H1 (cell line): ENCODE results near the gene GAPDH. TPM values are rescaled to one million over a fixed set of nuclear protein-coding genes. Genes with fewer than 3 reads are reported as not detected.
A peak's percentile ranks its signal among the peaks of the same experiment; 100 is the strongest.

Experiments
- CTCF ChIA-PET: fragments of 300-600 bp; sonication (Branson Sonifier 250); formaldehyde crosslinking; loops from one replicate; lab custom pipeline; 2021; ENCODE audit not compliant: partially characterized antibody; lab: Charles Lee
- POLR2A ChIA-PET: fragments of 300-600 bp; sonication (Branson Sonifier 250); formaldehyde crosslinking; loops from one replicate; lab custom pipeline; 2021; ENCODE audit warnings: inconsistent platforms; ENCODE audit not compliant: partially characterized antibody; lab: Charles Lee
- DNase-seq, 2 experiments: peaks; one replicate each; pipeline versions ENCODE4 v3.0.0 to v3.0.0-alpha.2; 2010 to 2022; ENCODE audit warnings: low spot score in 2 of 2, low read depth in 1 of 2, mixed read lengths in 1 of 2
- FAIRE-seq: peaks from 2 replicates; lab custom pipeline; 2011; peaks lifted over from hg19 to GRCh38; lab: Jason Lieb, UNC
- H2AFZ ChIP-seq: 2 replicates; pipeline ENCODE4 v1.8.1; 2012; ENCODE audit warnings: low read length, inconsistent platforms
- H2AK5ac ChIP-seq: 2 replicates; pipeline ENCODE4 v1.6.1; 2013; ENCODE audit warnings: low read depth, low read length
- H2BK120ac ChIP-seq: replicated peaks from 2 replicates; pipeline ENCODE3; 2013; ENCODE audit warnings: low read depth, low read length, inconsistent platforms
- H2BK12ac ChIP-seq: 2 replicates; pipeline ENCODE4 v1.6.1; 2013; ENCODE audit warnings: low read depth, low read length
- H2BK15ac ChIP-seq: 2 replicates; pipeline ENCODE4 v1.6.1; 2013; ENCODE audit warnings: low read length
- H2BK20ac ChIP-seq: 2 replicates; pipeline ENCODE4 v1.6.1; 2013; ENCODE audit warnings: low read length
- H2BK5ac ChIP-seq: 2 replicates; pipeline ENCODE4 v1.6.1; 2013; ENCODE audit warnings: low read depth, low read length
- H3K14ac ChIP-seq: 2 replicates; pipeline ENCODE4 v1.6.1; 2013; ENCODE audit warnings: inconsistent platforms; ENCODE audit not compliant: insufficient read length
- H3K18ac ChIP-seq: 2 replicates; pipeline ENCODE4 v1.6.1; 2013; ENCODE audit warnings: low read length; ENCODE audit errors: extremely low read depth
- H3K23ac ChIP-seq: 2 replicates; pipeline ENCODE4 v1.6.1; 2013; ENCODE audit warnings: inconsistent platforms; ENCODE audit not compliant: insufficient read length
- H3K23me2 ChIP-seq: 2 replicates; pipeline ENCODE4 v1.6.1; 2013; ENCODE audit warnings: low read depth, low read length
- H3K27ac ChIP-seq: 2 replicates; pipeline ENCODE4 v1.6.1; 2011; ENCODE audit warnings: low read depth, low read length, inconsistent platforms
- H3K27me3 ChIP-seq, 4 experiments: replicated peaks in 1 of 4; 1 replicate in 1 of 4; 2 replicates in 3 of 4; pipeline versions ENCODE4 v1.6.1 to v1.8.1; 2011 to 2013; ENCODE audit warnings: low read length in 3 of 4, mild to moderate bottlenecking in 3 of 4, inconsistent platforms in 2 of 4, mixed read lengths in 2 of 4, moderate library complexity in 1 of 4; ENCODE audit not compliant: control insufficient read depth in 3 of 4, insufficient read depth in 3 of 4; ENCODE audit errors: extremely low read depth in 1 of 4
- H3K36me3 ChIP-seq, 4 experiments: 2 replicates each; pipeline versions ENCODE4 v1.6.1 to v1.8.1; 2011 to 2013; ENCODE audit warnings: mild to moderate bottlenecking in 4 of 4, low read length in 3 of 4, moderate library complexity in 2 of 4, control low read depth in 1 of 4, inconsistent platforms in 1 of 4; ENCODE audit not compliant: insufficient read depth in 4 of 4, control insufficient read depth in 2 of 4
- H3K4ac ChIP-seq: replicated peaks from 2 replicates; pipeline ENCODE3; 2013; ENCODE audit warnings: low read length, low read depth, mixed read lengths, inconsistent platforms; ENCODE audit not compliant: insufficient read length
- H3K4me1 ChIP-seq, 4 experiments: replicated peaks in 1 of 4; 1 replicate in 1 of 4; 2 replicates in 3 of 4; pipeline versions ENCODE4 v1.6.1 to v1.8.1; 2011 to 2013; ENCODE audit warnings: low read length in 3 of 4, inconsistent platforms in 2 of 4, mixed read lengths in 1 of 4; ENCODE audit not compliant: insufficient read depth in 4 of 4, control insufficient read depth in 3 of 4
- H3K4me2 ChIP-seq, 2 experiments: 2 replicates each; pipeline versions ENCODE4 v1.6.1 to v1.8.1; 2011 to 2013; ENCODE audit warnings: low read depth in 2 of 2, low read length in 2 of 2, control low read depth in 1 of 2, inconsistent platforms in 1 of 2, mild to moderate bottlenecking in 1 of 2; ENCODE audit not compliant: insufficient read depth in 1 of 2
- H3K4me3 ChIP-seq, 4 experiments: fragments of 200-600, 300-600 bp in 1 of 4; sonication (generic), shearing (Covaris generic), sonication (Bioruptor Twin) in 1 of 4; 2 replicates each; pipeline versions ENCODE4 v1.5.1 to v1.8.1; 2011 to 2016; ENCODE audit warnings: low read length in 4 of 4, low read depth in 3 of 4, control low read depth in 2 of 4, inconsistent platforms in 2 of 4, mild to moderate bottlenecking in 2 of 4, mixed read lengths in 1 of 4, moderate library complexity in 1 of 4; ENCODE audit not compliant: insufficient read depth in 2 of 4; ENCODE audit errors: extremely low read depth in 1 of 4
- H3K56ac ChIP-seq: replicated peaks from 2 replicates; pipeline ENCODE3; 2013; ENCODE audit warnings: low read depth, mild to moderate bottlenecking, mixed read lengths, low read length, inconsistent platforms; ENCODE audit not compliant: insufficient read length
- H3K79me1 ChIP-seq: 2 replicates; pipeline ENCODE4 v1.6.1; 2013; ENCODE audit warnings: low read depth, low read length, control low read depth
- H3K79me2 ChIP-seq, 2 experiments: 2 replicates each; pipeline versions ENCODE4 v1.6.1 to v1.8.1; 2012 to 2013; ENCODE audit warnings: low read length in 2 of 2, mild to moderate bottlenecking in 2 of 2, inconsistent platforms in 1 of 2; ENCODE audit not compliant: insufficient read depth in 2 of 2, control insufficient read depth in 1 of 2
- H3K9ac ChIP-seq, 4 experiments: replicated peaks in 1 of 4; 1 replicate in 1 of 4; 2 replicates in 3 of 4; pipeline versions ENCODE4 v1.6.1 to v1.8.1; 2011 to 2013; ENCODE audit warnings: low read depth in 3 of 4, low read length in 3 of 4, control low read depth in 2 of 4, mild to moderate bottlenecking in 2 of 4, moderate library complexity in 2 of 4, inconsistent platforms in 1 of 4; ENCODE audit errors: extremely low read depth in 1 of 4
- H3K9me3 ChIP-seq, 2 experiments: 2 replicates each; pipeline versions ENCODE4 v1.6.1 to v1.8.1; 2012 to 2013; ENCODE audit warnings: mild to moderate bottlenecking in 2 of 2, moderate library complexity in 2 of 2, control low read depth in 1 of 2, inconsistent platforms in 1 of 2, low read depth in 1 of 2, low read length in 1 of 2, mixed read lengths in 1 of 2; ENCODE audit not compliant: insufficient read depth in 2 of 2
- H4K20me1 ChIP-seq, 2 experiments: replicated peaks in 1 of 2; 2 replicates each; pipeline versions ENCODE3 to v1.8.1; 2011 to 2013; ENCODE audit warnings: inconsistent platforms in 2 of 2, low read length in 2 of 2, mild to moderate bottlenecking in 1 of 2; ENCODE audit not compliant: insufficient read depth in 2 of 2, control insufficient read depth in 1 of 2
- H4K5ac ChIP-seq: 2 replicates; pipeline ENCODE4 v1.6.1; 2013; ENCODE audit warnings: low read length, low read depth, mixed read lengths, inconsistent platforms; ENCODE audit not compliant: insufficient read length
- H4K8ac ChIP-seq: 2 replicates; pipeline ENCODE4 v1.8.0; 2013; ENCODE audit warnings: mild to moderate bottlenecking, moderate library complexity, low read length, inconsistent platforms; ENCODE audit not compliant: insufficient read depth; ENCODE audit errors: extremely low read depth
- H4K91ac ChIP-seq: replicated peaks from 2 replicates; pipeline ENCODE3; 2013; ENCODE audit warnings: low read length, mixed read lengths, inconsistent platforms; ENCODE audit not compliant: insufficient read length
- BACH1 ChIP-seq: IDR thresholded peaks from 2 replicates; pipeline ENCODE4 v1.6.1; 2012; ENCODE audit warnings: low read length, improper control_type of control experiment
- RBBP5 ChIP-seq: IDR thresholded peaks from 2 replicates; pipeline ENCODE4 v1.7.1; 2012; ENCODE audit warnings: low read depth, mild to moderate bottlenecking, inconsistent platforms, low read length, moderate library complexity, borderline replicate concordance
- SAP30 ChIP-seq: fragments of 300-600 bp; sonication (generic); IDR thresholded peaks from 2 replicates; pipeline ENCODE4 v1.7.1; 2012; ENCODE audit warnings: low read length, moderate library complexity, mild to moderate bottlenecking, inconsistent platforms; ENCODE audit not compliant: insufficient read depth, insufficient replicate concordance
- TAF7 ChIP-seq: optimal IDR thresholded peaks from 2 replicates; pipeline ENCODE3; 2011; ENCODE audit warnings: low read depth, mild to moderate bottlenecking, inconsistent platforms, low read length, moderate library complexity, borderline replicate concordance
- WGBS, 2 experiments: shearing (Covaris generic) in 1 of 2; methylation state at CpG; one replicate each; pipeline versions ENCODE4 v1.1.6 to v1.1.7; 2013 to 2015; ENCODE audit warnings: low lambda C conversion rate in 2 of 2, mixed read lengths in 2 of 2, inconsistent platforms in 1 of 2, low coverage in 1 of 2, missing lambda C conversion rate in 1 of 2; ENCODE audit not compliant: insufficient replicate concordance in 2 of 2, insufficient coverage in 1 of 2, insufficient read length in 1 of 2; ENCODE audit errors: extremely low coverage in 1 of 2, missing lambda C conversion rate in 1 of 2; 5-methylcytosine and 5-hydroxymethylcytosine counted together
- polyA plus RNA-seq, 7 experiments: library from polyadenylated mRNA; depleted of rRNA in 3 of 7; stranded (reverse) in 5 of 7; unstranded in 2 of 7; fragments of >200 nt in 5 of 7; fragments of 200-250 nt in 2 of 7; gene quantifications; 1 replicate in 5 of 7; 2 replicates in 1 of 7; 4 replicates in 1 of 7; pipeline versions ENCODE4 v1.2.1 to v1.2.3, GENCODE V29; 2011 to 2013; ENCODE audit warnings: missing spikeins in 2 of 7, mixed read lengths in 2 of 7
- total RNA-seq: library from RNA; stranded (reverse); fragmentation: NEBNext Ultra II Directional; extraction: Animal tissue kit (Norgen Biotek cat#: 25700); gene quantifications from 2 replicates; pipeline ENCODE4 v1.2.1, GENCODE V29; 2021

Gene GAPDH
- total and polyA plus RNA-seq, 2 of the 8 experiments (the other 6 are each of a cell fraction or from before 2014, with no cell fraction given), result 5,175 to 15,878 TPM

- Histone ChIP-seq H3K4me1 (peaks cover 0 to 19% (median 16%) of the 10 kb centered on the region in 4 experiments; a peak in 6 of 7 replicates), H3K4ac (peak overlapping the region; percentile 3), H3K4me3 (peak overlapping the region; percentile 83 to 98 (median 90)), H2AFZ (no peak overlapping the region), H3K9me3 (no peaks in the 10 kb centered on the region), H3K18ac (peak overlapping the region; percentile 88), H2BK20ac (0 out of 2 replicates have a peak overlapping the region, but pooled peaks have one; percentile 72), H2BK15ac (no peak overlapping the region), H3K36me3 (peaks cover 45 to 65% (median 53%) of the 10 kb centered on the region in 4 experiments), H2BK5ac (peak overlapping the region; percentile 100), H4K20me1 (peaks cover 5 to 15% of the 10 kb centered on the region in 2 experiments), H3K23ac (no peak overlapping the region), H3K4me2 (peak overlapping the region; percentile 90 to 91), H2BK12ac (peak overlapping the region; percentile 60), H3K14ac (no peak overlapping the region), H3K9ac (peak overlapping the region; percentile 68 to 99 (median 98)), H3K79me2 (peaks cover 3 to 28% of the 10 kb centered on the region in 2 experiments; a peak in 3 of 4 replicates), H2AK5ac (peak overlapping the region; percentile 59; the same call in 1 of the 2 replicates), H3K27ac (peak overlapping the region; percentile 98), H4K8ac (peak overlapping the region; percentile 99; the same call in 1 of the 2 replicates), H3K79me1 (no peaks in the 10 kb centered on the region; the same call in 1 of the 2 replicates), H4K91ac (peak overlapping the region; percentile 93)
- FAIRE-seq (no peak), DNase-seq (no peak)
- WGBS, 2 experiments, result 7% methylated on average over 8 of the region's 9 CpGs; no CpG with 5 or more reads in 1 of the 2 experiments
- CTCF ChIA-PET, result interaction anchor here (3.4 to 24.9 kb wide), 2 partner anchors 24 to 38 kb away, joined by 17 to 462 read pairs; partner anchors contain the start of genes IFFO1 and NOP2
- POLR2A ChIA-PET, result interaction anchor here (0.5 to 14.8 kb wide), 74 partner anchors 5 to 411 kb away, joined by 3 to 665 read pairs (median 6); partner anchors contain the start of genes C12orf57, CDCA3, CHD4 and GAPDH
- peak; percentile 15; the same call in 1 of the 2 replicates for TF ChIP-seq RBBP5
- no peak for TF ChIP-seq BACH1
- TF ChIP-seq TAF7, result no peak
- peak; percentile 78 for TF ChIP-seq SAP30
- TF ChIP-seq, all 59 proteins: peak for 2
- Histone ChIP-seq H4K5ac (peak overlapping the region; percentile 89), H3K27me3 (no peaks in the 10 kb centered on the region), H3K23me2 (peaks cover 16% of the 10 kb centered on the region), H2BK120ac (peak overlapping the region; percentile 44), H3K56ac (peak overlapping the region; percentile 83)
These were observed 729 bp upstream of the GAPDH start for GRCh38 chr12:6533653-6533922.
